NT2/D1 (cell line): ENCODE data around the gene C3AR1.
"Not testable (repeated sequence)": the region's sequence is repeated elsewhere in the genome, so short reads cannot be mapped to it uniquely, and the experiment has no call there.

Source experiments
- DNase-seq: peaks from one replicate; pipeline ENCODE4 v3.0.0-alpha.2; 2011; ENCODE audit warnings: low read depth, low spot score
- H3K27me3 ChIP-seq: 2 replicates; pipeline ENCODE4 v1.6.0; 2011; ENCODE audit warnings: mild to moderate bottlenecking; ENCODE audit not compliant: insufficient read length, insufficient read depth
- H3K36me3 ChIP-seq: 2 replicates; pipeline ENCODE4 v1.6.1; 2011; ENCODE audit warnings: mild to moderate bottlenecking, low read length, mixed read lengths; ENCODE audit not compliant: insufficient read depth, insufficient read length
- H3K4me1 ChIP-seq: 2 replicates; pipeline ENCODE4 v1.5.1; 2011; ENCODE audit not compliant: insufficient read depth, insufficient read length
- H3K4me3 ChIP-seq: 2 replicates; pipeline ENCODE4 v1.5.1; 2011; ENCODE audit warnings: low read depth; ENCODE audit not compliant: insufficient read length
- H3K9ac ChIP-seq: 2 replicates; pipeline ENCODE4 v1.6.0; 2011; ENCODE audit warnings: low read depth; ENCODE audit not compliant: insufficient read length
- H3K9me3 ChIP-seq: 2 replicates; pipeline ENCODE4 v1.5.1; 2011; ENCODE audit warnings: mild to moderate bottlenecking, low read length; ENCODE audit not compliant: insufficient read depth
- SUZ12 ChIP-seq: IDR thresholded peaks from 2 replicates; pipeline ENCODE4 v1.6.1; 2011; ENCODE audit not compliant: insufficient read length, insufficient read depth; ENCODE audit errors: extremely low read depth
- YY1 ChIP-seq: IDR thresholded peaks from 2 replicates; pipeline ENCODE4 v1.6.1; 2011; ENCODE audit not compliant: insufficient read length, insufficient read depth
- ZNF274 ChIP-seq: IDR thresholded peaks from 2 replicates; pipeline ENCODE4 v1.6.1; 2011; ENCODE audit warnings: mild to moderate bottlenecking, low read depth, low read length

C3AR1 gene

GRCh38 chr12:8065991-8066594, at the start of gene C3AR1:
Gene C3AR1 (minus strand): TSS chr12:8066359. CDS start chr12:8060185, 6,174 bp downstream.
- Histone ChIP-seq H3K4me1 (no peaks in the 10 kb centered on the region), H3K27me3 (no peaks in the 10 kb centered on the region), H3K9ac (no peak within 1 kb of the TSS), H3K9me3 (no peaks in the 10 kb centered on the region), H3K4me3 (no peak within 1 kb of the TSS), H3K36me3 (no peaks in the 10 kb centered on the region)
- no peak for DNase-seq
- TF ChIP-seq SUZ12 (no peak), YY1 (no peak), ZNF274 (no peak)

GRCh38 chr12:8113117-8113516, 47.0 kb upstream of the C3AR1 start:
- DNase-seq, H3K27me3 ChIP-seq, H3K4me3 ChIP-seq, H3K36me3 ChIP-seq, H3K4me1 ChIP-seq, H3K9me3 ChIP-seq, H3K9ac ChIP-seq: not testable (repeated sequence)

- DNase-seq: peak; percentile 95
- Histone ChIP-seq H3K36me3 (no peaks in the 10 kb centered on the region), H3K4me3 (no peak overlapping the region), H3K27me3 (no peaks in the 10 kb centered on the region), H3K9me3 (peaks cover 11% of the 10 kb centered on the region), H3K9ac (no peak overlapping the region), H3K4me1 (no peaks in the 10 kb centered on the region)
- no peak for TF ChIP-seq ZNF274
- TF ChIP-seq YY1: no peak
- no peak for TF ChIP-seq SUZ12
Measured at GRCh38 chr12:8108808-8109398, 42.7 kb upstream of the C3AR1 start.

GRCh38 chr12:8099235-8099634, 33.1 kb upstream of the C3AR1 start:
- Histone ChIP-seq H3K4me3 (no peak overlapping the region), H3K36me3 (peaks cover 35% of the 10 kb centered on the region)

DNA sequence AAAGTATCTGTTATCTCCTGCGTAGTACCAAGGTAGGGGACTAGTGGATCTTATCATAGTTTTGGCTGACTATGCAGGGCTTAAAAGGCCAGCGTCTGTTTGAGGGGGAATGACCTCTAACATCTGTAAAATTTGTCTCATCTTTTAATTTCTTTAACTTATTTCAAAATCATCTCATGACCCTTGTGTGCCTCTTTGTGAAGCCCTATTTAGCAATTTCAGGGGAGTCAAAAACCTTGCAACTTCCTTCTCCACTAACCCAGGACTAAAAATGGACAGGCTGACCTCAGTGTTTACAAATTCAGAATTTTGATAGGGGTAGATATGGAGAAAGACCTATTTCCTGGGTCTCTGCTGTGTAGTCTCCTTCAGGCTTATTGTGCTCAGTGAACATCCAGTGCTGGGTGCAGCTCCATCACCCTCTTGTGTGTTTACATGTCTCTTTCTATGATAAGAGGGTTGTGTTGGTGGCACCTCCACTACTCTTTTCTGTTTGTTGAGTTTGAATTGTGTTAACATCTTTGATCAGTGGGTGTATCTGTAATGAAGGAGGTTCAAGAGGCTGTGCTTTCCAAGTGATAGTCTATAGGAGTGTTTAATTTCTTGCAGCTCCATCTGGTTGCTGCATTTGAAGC, 30.2 kb upstream of the C3AR1 start:
- H3K4me1 ChIP-seq: no peaks in the 10 kb centered on the region
- H3K27me3 ChIP-seq: no peaks in the 10 kb centered on the region
- no peak overlapping the region for H3K4me3 ChIP-seq
- peaks cover 63% of the 10 kb centered on the region for H3K36me3 ChIP-seq
- DNase-seq: no peak
- TF ChIP-seq YY1 (no peak), SUZ12 (no peak), ZNF274 (no peak)
- H3K9ac ChIP-seq: no peak overlapping the region
- no peaks in the 10 kb centered on the region for H3K9me3 ChIP-seq

More at GRCh38 chr12:8099235-8099634, 33.1 kb upstream of the C3AR1 start:
- Histone ChIP-seq H3K4me1 (no peaks in the 10 kb centered on the region), H3K27me3 (no peaks in the 10 kb centered on the region), H3K9me3 (peaks cover 4% of the 10 kb centered on the region), H3K9ac (no peak overlapping the region)
- DNase-seq: no peak
- TF ChIP-seq ZNF274 (no peak), SUZ12 (no peak), YY1 (no peak)

DNA sequence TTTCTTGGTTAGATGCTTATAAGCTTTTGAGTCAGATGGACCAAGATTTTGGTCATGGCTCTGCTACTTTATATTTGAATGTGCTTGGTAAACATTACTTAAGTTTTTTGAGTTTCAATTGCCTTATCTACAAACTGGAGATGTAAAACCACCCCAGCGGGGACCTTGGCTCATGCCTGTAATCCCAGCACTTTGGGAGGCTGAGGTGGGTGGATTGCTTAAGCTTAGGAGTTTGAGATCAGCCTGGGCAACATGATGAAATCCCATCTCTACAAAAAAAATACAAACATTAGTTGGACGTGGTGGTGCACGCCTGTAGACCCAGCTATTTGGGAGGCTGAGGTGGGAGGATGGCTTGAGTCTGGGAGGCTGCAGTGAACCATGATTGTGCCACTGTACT, 27.1 kb upstream of the C3AR1 start:
- no peak overlapping the region for H3K4me3 ChIP-seq
- H3K27me3 ChIP-seq: no peaks in the 10 kb centered on the region
- TF ChIP-seq SUZ12: no peak
- no peak for TF ChIP-seq YY1
- no peak for TF ChIP-seq ZNF274
- H3K9ac ChIP-seq: no peak overlapping the region
- H3K36me3 ChIP-seq: peaks cover 87% of the 10 kb centered on the region
- no peak for DNase-seq
- no peaks in the 10 kb centered on the region for H3K9me3 ChIP-seq
- no peaks in the 10 kb centered on the region for H3K4me1 ChIP-seq

- Histone ChIP-seq H3K4me3 (no peak overlapping the region), H3K9ac (no peak overlapping the region), H3K9me3 (no peaks in the 10 kb centered on the region), H3K4me1 (no peaks in the 10 kb centered on the region), H3K27me3 (no peaks in the 10 kb centered on the region), H3K36me3 (peaks cover 72% of the 10 kb centered on the region)
- TF ChIP-seq ZNF274 (no peak), YY1 (no peak), SUZ12 (no peak)
- DNase-seq: no peak
Measured at GRCh38 chr12:8089716-8090115, 23.6 kb upstream of the C3AR1 start.

DNA sequence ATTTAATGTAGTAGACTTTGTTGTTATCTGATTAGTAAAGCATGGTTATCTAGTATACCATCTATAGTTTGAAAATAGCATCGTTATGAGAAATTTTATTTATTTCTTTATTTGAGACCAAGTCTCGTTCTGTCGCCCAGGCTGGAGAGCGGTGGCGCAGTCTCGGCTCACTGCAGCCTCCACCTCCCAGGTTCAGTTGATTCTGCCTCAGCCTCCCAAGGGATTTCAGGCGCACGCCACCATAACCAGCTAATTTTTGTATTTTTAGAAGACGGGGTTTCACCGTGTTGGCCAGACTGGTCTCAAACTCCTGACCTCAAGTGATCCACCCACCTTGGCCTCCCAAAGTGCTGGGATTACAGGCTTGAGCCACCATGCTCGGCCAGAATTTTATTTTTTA, 23.1 kb upstream of the C3AR1 start:
- H3K9ac ChIP-seq, H3K4me3 ChIP-seq, H3K27me3 ChIP-seq, DNase-seq, H3K4me1 ChIP-seq, H3K9me3 ChIP-seq: not testable (repeated sequence)
- peaks cover 67% of the 10 kb centered on the region for H3K36me3 ChIP-seq
